ENCODE results near the gene SF3B2. TPM values are rescaled to one million over a fixed set of nuclear protein-coding genes. Genes with fewer than 3 reads are reported as not detected.

Gene SF3B2
- 100 to 1,000 TPM; 238 to 240 TPM for total RNA-seq
- polyA plus RNA-seq: 100 to 1,000 TPM in 1 of 2 donors, 10 to 100 TPM in 1; 74.4 to 128 TPM

- POLR2A ChIA-PET (ENCODE audit: partially characterized antibody): interaction anchor here (0.7 to 8.0 kb wide), 33 partner anchors 8 to 790 kb away, joined by 3 to 66 read pairs (median 4); partner anchors contain the start of genes BANF1, CATSPER1, CFL1 and EIF1AD
- CTCF ChIA-PET (ENCODE audit: partially characterized antibody): interaction anchor here (0.7 to 6.7 kb wide), 11 partner anchors 11 to 464 kb away, joined by 3 to 104 read pairs (median 4); partner anchors contain the start of gene KAT5
- intact Hi-C loops (cut with micrococcal nuclease): loop anchor here (1.0 kb wide), 4 partner anchors 18 to 133 kb away; partner anchors contain the start of genes BANF1, C11orf68, DRAP1 and EIF1AD
- H3K4me1 Mint-ChIP-seq: peaks cover 12 to 40% (median 25%) of the 10 kb centered on the region in 4 donors
- peak; percentile 93 to 96 (median 96) for DNase-seq
- peak within 1 kb of the TSS; percentile 81 for H3K27ac ChIP-seq (ENCODE audit: low read depth, low read length)
- peak within 1 kb of the TSS; percentile 99 to 100 (median 100) for H3K4me3 Mint-ChIP-seq
- H3K9me3 ChIP-seq (ENCODE audit: control insufficient read depth in 1 of 2, low read length in 2 of 2): no peaks in the 10 kb centered on the region
- H3K27me3 ChIP-seq (ENCODE audit: insufficient read depth, low read length): no peaks in the 10 kb centered on the region
- peaks cover 26% of the 10 kb centered on the region for H3K36me3 ChIP-seq (ENCODE audit: insufficient read depth, low read length)
- no peaks in the 10 kb centered on the region for H3K9me3 Mint-ChIP-seq
- H3K27ac Mint-ChIP-seq: peak within 1 kb of the TSS; percentile 98 to 100 (median 99)
- peak within 1 kb of the TSS; percentile 91 to 99 for H3K4me3 ChIP-seq (ENCODE audit: low read length in 2 of 2)
- peaks cover 23% of the 10 kb centered on the region for H3K4me1 ChIP-seq (ENCODE audit: insufficient read depth, low read length)
- H3K27me3 Mint-ChIP-seq: peaks cover 0 to 1% of the 10 kb centered on the region in 2 donors
- peaks cover 35 to 40% of the 10 kb centered on the region in 2 donors for H3K36me3 Mint-ChIP-seq
Observed at GRCh38 chr11:66051766-66052663, at the start of gene SF3B2. Gene SF3B2 (plus strand): TSS chr11:66052364. CDS start chr11:66052385, 21 bp downstream.

GRCh38 chr11:66002648-66003225 lies 49.4 kb upstream of the SF3B2 start:
- H3K27me3 ChIP-seq (ENCODE audit: insufficient read depth, low read length): no peaks in the 10 kb centered on the region
- H3K9me3 ChIP-seq (ENCODE audit: control insufficient read depth in 1 of 2, low read length in 2 of 2): no peaks in the 10 kb centered on the region
- peaks cover 38% of the 10 kb centered on the region for H3K36me3 ChIP-seq (ENCODE audit: insufficient read depth, low read length)
- Mint-ChIP-seq H3K36me3 (peaks cover 15 to 54% of the 10 kb centered on the region in 2 donors), H3K27me3 (no peaks in the 10 kb centered on the region), H3K4me3 (peak overlapping the region; percentile 94 to 100 (median 99)), H3K27ac (peak overlapping the region; percentile 93 to 99 (median 98)), H3K4me1 (peaks cover 10 to 44% (median 27%) of the 10 kb centered on the region in 4 donors), H3K9me3 (no peaks in the 10 kb centered on the region)
- H3K27ac ChIP-seq (ENCODE audit: low read depth, low read length): peak overlapping the region; percentile 87
- H3K4me1 ChIP-seq (ENCODE audit: insufficient read depth, low read length): peaks cover 26% of the 10 kb centered on the region
- CTCF ChIA-PET (ENCODE audit: partially characterized antibody): interaction anchor here (0.6 to 2.4 kb wide), 10 partner anchors 11 to 291 kb away, joined by 3 to 11 read pairs (median 5); partner anchors contain the start of genes FIBP, KAT5 and MUS81
- peak overlapping the region; percentile 68 to 82 for H3K4me3 ChIP-seq (ENCODE audit: low read length in 2 of 2)
- POLR2A ChIA-PET (ENCODE audit: partially characterized antibody): interaction anchor here (0.5 to 1.5 kb wide), 25 partner anchors 20 to 1280 kb away, joined by 3 to 44 read pairs (median 5); partner anchors contain the start of genes C11orf68, CCDC85B, CFL1 and DRAP1
- intact Hi-C loops (cut with micrococcal nuclease): loop anchor here (1.0 to 2.0 kb wide), 8 partner anchors 41 to 432 kb away; partner anchors contain the start of genes CFL1, PCNX3, SART1 and SF3B2
- DNase-seq: no peak

- intact Hi-C loops (cut with micrococcal nuclease): loop anchor here (2.0 kb wide), 1 partner anchor 74 kb away; no protein-coding TSS in a partner anchor
- H3K9me3 Mint-ChIP-seq: no peaks in the 10 kb centered on the region
- peaks cover 32% of the 10 kb centered on the region for H3K36me3 ChIP-seq (ENCODE audit: insufficient read depth, low read length)
Observed at GRCh38 chr11:66003291-66003690, 48.9 kb upstream of the SF3B2 start.

GRCh38 chr11:66004186-66004585 lies 48.0 kb upstream of the SF3B2 start:
- ChIA-PET CTCF (ENCODE audit: partially characterized antibody) (interaction anchor here (2.4 kb wide), 1 partner anchor 144 kb away, joined by 11 read pairs; the partner anchor contains the start of gene MUS81), POLR2A (ENCODE audit: partially characterized antibody) (interaction anchor here (1.2 kb wide), 1 partner anchor 86 kb away, joined by 3 read pairs; the partner anchor contains the start of gene C11orf68)
- Mint-ChIP-seq H3K27ac (peak overlapping the region in 2 of 7 donors; percentile 46 to 68), H3K9me3 (no peaks in the 10 kb centered on the region), H3K27me3 (no peaks in the 10 kb centered on the region), H3K36me3 (peaks cover 2 to 40% of the 10 kb centered on the region in 2 donors), H3K4me1 (peaks cover 10 to 41% (median 28%) of the 10 kb centered on the region in 4 donors), H3K4me3 (peak overlapping the region in 7 of 8 donors; percentile 20 to 49 (median 35))
- Histone ChIP-seq H3K27ac (ENCODE audit: low read depth, low read length) (no peak overlapping the region), H3K27me3 (ENCODE audit: insufficient read depth, low read length) (no peaks in the 10 kb centered on the region), H3K4me1 (ENCODE audit: insufficient read depth, low read length) (peaks cover 26% of the 10 kb centered on the region), H3K4me3 (ENCODE audit: low read length in 2 of 2) (no peak overlapping the region), H3K9me3 (ENCODE audit: control insufficient read depth in 1 of 2, low read length in 2 of 2) (no peaks in the 10 kb centered on the region), H3K36me3 (ENCODE audit: insufficient read depth, low read length) (peaks cover 23% of the 10 kb centered on the region)
- no peak for DNase-seq
- intact Hi-C loops (cut with micrococcal nuclease): no loop called here

More at GRCh38 chr11:66003291-66003690, 48.9 kb upstream of the SF3B2 start:
- H3K27ac ChIP-seq (ENCODE audit: low read depth, low read length): peak overlapping the region; percentile 87
- peaks cover 10 to 41% (median 28%) of the 10 kb centered on the region in 4 donors for H3K4me1 Mint-ChIP-seq
- peak overlapping the region; percentile 65 to 82 for H3K4me3 ChIP-seq (ENCODE audit: low read length in 2 of 2)
- peaks cover 11 to 49% of the 10 kb centered on the region in 2 donors for H3K36me3 Mint-ChIP-seq
- CTCF ChIA-PET (ENCODE audit: partially characterized antibody): interaction anchor here (0.6 to 2.4 kb wide), 5 partner anchors 108 to 143 kb away, joined by 3 to 11 read pairs (median 5); partner anchors contain the start of genes FIBP and MUS81
- no peaks in the 10 kb centered on the region for H3K9me3 ChIP-seq (ENCODE audit: control insufficient read depth in 1 of 2, low read length in 2 of 2)
- H3K4me3 Mint-ChIP-seq: peak overlapping the region; percentile 82 to 99 (median 87)
- H3K27me3 ChIP-seq (ENCODE audit: insufficient read depth, low read length): no peaks in the 10 kb centered on the region
- DNase-seq: no peak
- POLR2A ChIA-PET (ENCODE audit: partially characterized antibody): interaction anchor here (1.1 to 1.5 kb wide), 12 partner anchors 19 to 388 kb away, joined by 3 to 44 read pairs (median 9); partner anchors contain the start of genes C11orf68, CCDC85B, CFL1 and DRAP1
- no peaks in the 10 kb centered on the region for H3K27me3 Mint-ChIP-seq
- H3K4me1 ChIP-seq (ENCODE audit: insufficient read depth, low read length): peaks cover 26% of the 10 kb centered on the region
- peak overlapping the region; percentile 90 to 96 (median 92) for H3K27ac Mint-ChIP-seq

- Histone ChIP-seq H3K27ac (ENCODE audit: low read depth, low read length) (no peak overlapping the region), H3K9me3 (ENCODE audit: control insufficient read depth in 1 of 2, low read length in 2 of 2) (no peaks in the 10 kb centered on the region), H3K27me3 (ENCODE audit: insufficient read depth, low read length) (peaks cover under 1% of the 10 kb centered on the region), H3K4me1 (ENCODE audit: insufficient read depth, low read length) (peaks cover 11% of the 10 kb centered on the region), H3K4me3 (ENCODE audit: low read length in 2 of 2) (no peak overlapping the region), H3K36me3 (ENCODE audit: insufficient read depth, low read length) (peaks cover 10% of the 10 kb centered on the region)
- ChIA-PET POLR2A (ENCODE audit: partially characterized antibody) (no interaction called here), CTCF (ENCODE audit: partially characterized antibody) (no interaction called here)
- no peak for DNase-seq
- H3K27ac Mint-ChIP-seq: peak overlapping the region in 1 of 7 donors; percentile 46
- peak overlapping the region in 2 of 8 donors; percentile 35 to 58 for H3K4me3 Mint-ChIP-seq
- peaks cover 6 to 32% (median 18%) of the 10 kb centered on the region in 4 donors for H3K4me1 Mint-ChIP-seq
- H3K27me3 Mint-ChIP-seq: peaks cover 4 to 5% of the 10 kb centered on the region in 2 donors
- H3K9me3 Mint-ChIP-seq: no peaks in the 10 kb centered on the region
- intact Hi-C loops (cut with micrococcal nuclease): no loop called here
- peaks cover 0 to 25% of the 10 kb centered on the region in 2 donors for H3K36me3 Mint-ChIP-seq
Observed at GRCh38 chr11:66006134-66006890, 45.9 kb upstream of the SF3B2 start.

GRCh38 chr11:66006891-66007176 lies 45.3 kb upstream of the SF3B2 start:
- CTCF ChIA-PET (ENCODE audit: partially characterized antibody): no interaction called here
- DNase-seq: no peak
- peaks cover 10% of the 10 kb centered on the region for H3K36me3 ChIP-seq (ENCODE audit: insufficient read depth, low read length)
- no peak overlapping the region for H3K27ac ChIP-seq (ENCODE audit: low read depth, low read length)
- peaks cover 0 to 20% of the 10 kb centered on the region in 2 donors for H3K36me3 Mint-ChIP-seq
- H3K4me3 Mint-ChIP-seq: peak overlapping the region in 1 of 8 donors; percentile 20
- H3K27ac Mint-ChIP-seq: no peak overlapping the region
- no peaks in the 10 kb centered on the region for H3K9me3 ChIP-seq (ENCODE audit: control insufficient read depth in 1 of 2, low read length in 2 of 2)
- H3K27me3 ChIP-seq (ENCODE audit: insufficient read depth, low read length): peaks cover 5% of the 10 kb centered on the region
- intact Hi-C loops (cut with micrococcal nuclease): no loop called here
- POLR2A ChIA-PET (ENCODE audit: partially characterized antibody): no interaction called here
- no peak overlapping the region for H3K4me3 ChIP-seq (ENCODE audit: low read length in 2 of 2)
- H3K9me3 Mint-ChIP-seq: no peaks in the 10 kb centered on the region
- peaks cover 9% of the 10 kb centered on the region for H3K4me1 ChIP-seq (ENCODE audit: insufficient read depth, low read length)
- peaks cover 4 to 27% (median 15%) of the 10 kb centered on the region in 4 donors for H3K4me1 Mint-ChIP-seq
- peaks cover 4 to 5% of the 10 kb centered on the region in 2 donors for H3K27me3 Mint-ChIP-seq

Measured in CD4-positive, alpha-beta memory T cell (primary cell).